NB4 (cell line): ENCODE results near the gene CRIP1.

Source experiments
- DNase-seq: peaks from one replicate; pipeline ENCODE4 v3.0.0; 2010; ENCODE audit warnings: low read depth
- H3K4me3 ChIP-seq: one replicate; pipeline ENCODE4 v1.5.1; 2011; ENCODE audit warnings: mild to moderate bottlenecking, low read depth, low read length, moderate library complexity
- CTCF ChIP-seq: IDR thresholded peaks from one replicate; pipeline ENCODE4 v1.5.1; 2012; ENCODE audit warnings: low read depth, low read length
- MAX ChIP-seq: IDR thresholded peaks from 2 replicates; pipeline ENCODE4 v1.6.1; 2011; ENCODE audit warnings: low read depth, low read length
- MYC ChIP-seq: IDR thresholded peaks from 2 replicates; pipeline ENCODE4 v1.6.1; 2011; ENCODE audit warnings: low read depth, low read length
- POLR2A ChIP-seq: IDR thresholded peaks from 2 replicates; pipeline ENCODE4 v1.6.1; 2011; ENCODE audit warnings: mild to moderate bottlenecking; ENCODE audit not compliant: insufficient read length; ENCODE audit errors: extremely low read depth

CRIP1 gene

GRCh38 chr14:105467249-105467941 lies 19.3 kb upstream of the CRIP1 start:
- H3K4me3 ChIP-seq = no peak overlapping the region
- no peak for DNase-seq
- TF ChIP-seq MAX = no peak
- no peak for TF ChIP-seq MYC
- no peak for TF ChIP-seq POLR2A

- no peak overlapping the region for H3K4me3 ChIP-seq
- TF ChIP-seq POLR2A (no peak), MAX (no peak), CTCF (no peak)
- no peak for DNase-seq
Observed at GRCh38 chr14:105467942-105468471, 18.7 kb upstream of the CRIP1 start.

- no peak overlapping the region for H3K4me3 ChIP-seq
- no peak for DNase-seq
- TF ChIP-seq POLR2A (no peak), MYC (no peak), MAX (no peak)
Observed at GRCh38 chr14:105468621-105469241, 18.0 kb upstream of the CRIP1 start.

GRCh38 chr14:105469456-105470349 lies 17.0 kb upstream of the CRIP1 start:
- no peak for DNase-seq
- TF ChIP-seq CTCF (no peak), MAX (no peak), MYC (no peak), POLR2A (no peak)
- H3K4me3 ChIP-seq = no peak overlapping the region

- TF ChIP-seq POLR2A (no peak), MYC (no peak), MAX (no peak), CTCF (no peak)
- H3K4me3 ChIP-seq = no peak overlapping the region
Observed at GRCh38 chr14:105470350-105471296, 16.1 kb upstream of the CRIP1 start.

More at GRCh38 chr14:105470350-105471296, 16.1 kb upstream of the CRIP1 start:
- no peak for DNase-seq
